Astrocyte (in vitro differentiated cells and primary cell): ENCODE results near the gene PABPC1L.

ENCODE experiments used
- EZH2 ChIP-seq: IDR thresholded peaks from 2 replicates; pipeline ENCODE4 v1.6.1; 2012; ENCODE audit warnings: mild to moderate bottlenecking, low read length, inconsistent platforms; ENCODE audit not compliant: insufficient read depth
- TF ChIP-seq, protein P1 (sequence below): IDR thresholded peaks from 2 replicates; pipeline ENCODE4 v1.5.1; 2011; ENCODE audit warnings: low read depth, mild to moderate bottlenecking, inconsistent platforms, low read length, moderate library complexity; ENCODE audit not compliant: insufficient read depth

DNA sequence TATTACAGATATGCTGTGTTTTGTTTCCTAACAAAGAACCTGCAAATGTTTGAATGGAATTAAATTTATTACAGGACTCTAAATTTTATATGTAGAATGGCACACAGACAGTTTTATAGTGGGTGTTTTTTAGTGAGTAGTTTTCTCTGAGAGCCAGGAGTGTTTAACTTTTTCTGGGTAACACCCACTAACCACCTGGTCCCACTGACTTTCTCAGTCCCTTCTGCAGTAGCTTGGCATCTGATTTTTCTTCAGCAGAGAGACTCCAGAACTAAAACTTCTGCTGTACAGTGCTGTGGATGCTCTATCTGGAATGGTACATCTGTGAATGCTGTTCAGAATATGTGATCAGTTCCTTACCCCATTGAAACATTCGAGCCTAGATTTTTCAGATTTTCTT lies 18.0 kb upstream of the PABPC1L start:
- TF ChIP-seq, protein P1, sequence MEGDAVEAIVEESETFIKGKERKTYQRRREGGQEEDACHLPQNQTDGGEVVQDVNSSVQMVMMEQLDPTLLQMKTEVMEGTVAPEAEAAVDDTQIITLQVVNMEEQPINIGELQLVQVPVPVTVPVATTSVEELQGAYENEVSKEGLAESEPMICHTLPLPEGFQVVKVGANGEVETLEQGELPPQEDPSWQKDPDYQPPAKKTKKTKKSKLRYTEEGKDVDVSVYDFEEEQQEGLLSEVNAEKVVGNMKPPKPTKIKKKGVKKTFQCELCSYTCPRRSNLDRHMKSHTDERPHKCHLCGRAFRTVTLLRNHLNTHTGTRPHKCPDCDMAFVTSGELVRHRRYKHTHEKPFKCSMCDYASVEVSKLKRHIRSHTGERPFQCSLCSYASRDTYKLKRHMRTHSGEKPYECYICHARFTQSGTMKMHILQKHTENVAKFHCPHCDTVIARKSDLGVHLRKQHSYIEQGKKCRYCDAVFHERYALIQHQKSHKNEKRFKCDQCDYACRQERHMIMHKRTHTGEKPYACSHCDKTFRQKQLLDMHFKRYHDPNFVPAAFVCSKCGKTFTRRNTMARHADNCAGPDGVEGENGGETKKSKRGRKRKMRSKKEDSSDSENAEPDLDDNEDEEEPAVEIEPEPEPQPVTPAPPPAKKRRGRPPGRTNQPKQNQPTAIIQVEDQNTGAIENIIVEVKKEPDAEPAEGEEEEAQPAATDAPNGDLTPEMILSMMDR, result no peak
- no peak for TF ChIP-seq EZH2
